ENCODE data around the gene CNOT1.

- TF ChIP-seq, protein P1, sequence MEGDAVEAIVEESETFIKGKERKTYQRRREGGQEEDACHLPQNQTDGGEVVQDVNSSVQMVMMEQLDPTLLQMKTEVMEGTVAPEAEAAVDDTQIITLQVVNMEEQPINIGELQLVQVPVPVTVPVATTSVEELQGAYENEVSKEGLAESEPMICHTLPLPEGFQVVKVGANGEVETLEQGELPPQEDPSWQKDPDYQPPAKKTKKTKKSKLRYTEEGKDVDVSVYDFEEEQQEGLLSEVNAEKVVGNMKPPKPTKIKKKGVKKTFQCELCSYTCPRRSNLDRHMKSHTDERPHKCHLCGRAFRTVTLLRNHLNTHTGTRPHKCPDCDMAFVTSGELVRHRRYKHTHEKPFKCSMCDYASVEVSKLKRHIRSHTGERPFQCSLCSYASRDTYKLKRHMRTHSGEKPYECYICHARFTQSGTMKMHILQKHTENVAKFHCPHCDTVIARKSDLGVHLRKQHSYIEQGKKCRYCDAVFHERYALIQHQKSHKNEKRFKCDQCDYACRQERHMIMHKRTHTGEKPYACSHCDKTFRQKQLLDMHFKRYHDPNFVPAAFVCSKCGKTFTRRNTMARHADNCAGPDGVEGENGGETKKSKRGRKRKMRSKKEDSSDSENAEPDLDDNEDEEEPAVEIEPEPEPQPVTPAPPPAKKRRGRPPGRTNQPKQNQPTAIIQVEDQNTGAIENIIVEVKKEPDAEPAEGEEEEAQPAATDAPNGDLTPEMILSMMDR (IDR thresholded peaks at IDR 0.05) = no peak
- TF ChIP-seq POLR2AphosphoS5 (IDR thresholded peaks at IDR 0.05) (no peak), POLR2A (IDR thresholded peaks at IDR 0.05) (no peak), EP300 (IDR thresholded peaks at IDR 0.05; ENCODE audit: low read depth) (no peak)
Measured at GRCh38 chr16:58499615-58500351, 129.8 kb downstream of the CNOT1 start, which contains the start of gene NDRG4.

All from transverse colon (tissue), 4 donors.